ENCODE measurements around the gene EYS.

- TF ChIP-seq, protein P1, sequence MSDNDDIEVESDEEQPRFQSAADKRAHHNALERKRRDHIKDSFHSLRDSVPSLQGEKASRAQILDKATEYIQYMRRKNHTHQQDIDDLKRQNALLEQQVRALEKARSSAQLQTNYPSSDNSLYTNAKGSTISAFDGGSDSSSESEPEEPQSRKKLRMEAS (IDR thresholded peaks at IDR 0.05; ENCODE audit: low read depth), result no peak
- TF ChIP-seq REST (IDR thresholded peaks at IDR 0.05; ENCODE audit: low read depth, low read length) (no peak), RXRA (IDR thresholded peaks at IDR 0.05; ENCODE audit: borderline replicate concordance, low read depth) (no peak), POLR2AphosphoS5 (IDR thresholded peaks at IDR 0.05; ENCODE audit: low read depth, low read length) (no peak)
- TF ChIP-seq, protein P2, sequence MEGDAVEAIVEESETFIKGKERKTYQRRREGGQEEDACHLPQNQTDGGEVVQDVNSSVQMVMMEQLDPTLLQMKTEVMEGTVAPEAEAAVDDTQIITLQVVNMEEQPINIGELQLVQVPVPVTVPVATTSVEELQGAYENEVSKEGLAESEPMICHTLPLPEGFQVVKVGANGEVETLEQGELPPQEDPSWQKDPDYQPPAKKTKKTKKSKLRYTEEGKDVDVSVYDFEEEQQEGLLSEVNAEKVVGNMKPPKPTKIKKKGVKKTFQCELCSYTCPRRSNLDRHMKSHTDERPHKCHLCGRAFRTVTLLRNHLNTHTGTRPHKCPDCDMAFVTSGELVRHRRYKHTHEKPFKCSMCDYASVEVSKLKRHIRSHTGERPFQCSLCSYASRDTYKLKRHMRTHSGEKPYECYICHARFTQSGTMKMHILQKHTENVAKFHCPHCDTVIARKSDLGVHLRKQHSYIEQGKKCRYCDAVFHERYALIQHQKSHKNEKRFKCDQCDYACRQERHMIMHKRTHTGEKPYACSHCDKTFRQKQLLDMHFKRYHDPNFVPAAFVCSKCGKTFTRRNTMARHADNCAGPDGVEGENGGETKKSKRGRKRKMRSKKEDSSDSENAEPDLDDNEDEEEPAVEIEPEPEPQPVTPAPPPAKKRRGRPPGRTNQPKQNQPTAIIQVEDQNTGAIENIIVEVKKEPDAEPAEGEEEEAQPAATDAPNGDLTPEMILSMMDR (IDR thresholded peaks at IDR 0.05), result no peak
Observed at GRCh38 chr6:63997221-63997620, 1709.8 kb downstream of the EYS start.

All from SK-N-SH (cell line).